H1 (cell line): ENCODE results near the gene ASAP2. TPM values are rescaled to one million over a fixed set of nuclear protein-coding genes. Genes with fewer than 3 reads are reported as not detected.

Source experiments
- CBX5 ChIP-seq: fragments of 300-800, 300-1000 bp; sonication (generic); IDR thresholded peaks from 2 replicates; pipeline ENCODE4 v1.7.1; 2016; ENCODE audit warnings: antibody characterized with exemption, low read length, low read depth
- CEBPB ChIP-seq: IDR thresholded peaks from 2 replicates; pipeline ENCODE4 v1.6.1; 2012; ENCODE audit warnings: low read depth, low read length
- CHD1 ChIP-seq: IDR thresholded peaks from 2 replicates; pipeline ENCODE4 v1.6.1; 2012; ENCODE audit warnings: low read depth, low read length, improper control_type of control experiment
- EZH2 ChIP-seq: fragments of 200-600 bp; sonication (generic); IDR thresholded peaks from 2 replicates; pipeline ENCODE4 v1.7.1; 2012; ENCODE audit warnings: low read depth, mild to moderate bottlenecking, moderate library complexity, low read length, inconsistent platforms; ENCODE audit not compliant: severe bottlenecking
- GABPA ChIP-seq: IDR thresholded peaks from 2 replicates; pipeline ENCODE4 v1.6.1; 2011; ENCODE audit warnings: mild to moderate bottlenecking, low read length, moderate library complexity, borderline replicate concordance; ENCODE audit not compliant: insufficient read depth
- NRF1 ChIP-seq: IDR thresholded peaks from 2 replicates; pipeline ENCODE4 v1.6.1; 2011; ENCODE audit warnings: mild to moderate bottlenecking, low read depth, low read length, improper control_type of control experiment
- POLR2A ChIP-seq, 2 experiments: IDR thresholded peaks; 1 replicate in 1 of 2; 2 replicates in 1 of 2; pipeline ENCODE4 v1.6.1; 2011; ENCODE audit warnings: low read depth in 2 of 2, low read length in 2 of 2, mild to moderate bottlenecking in 2 of 2; ENCODE audit errors: control extremely low read depth in 1 of 2
- TAF1 ChIP-seq: IDR thresholded peaks from 2 replicates; pipeline ENCODE4 v1.6.1; 2011; ENCODE audit warnings: mild to moderate bottlenecking, low read depth, low read length
- TBP ChIP-seq: IDR thresholded peaks from 2 replicates; pipeline ENCODE4 v1.6.1; 2011; ENCODE audit warnings: low read depth, low read length, improper control_type of control experiment
- TEAD4 ChIP-seq: IDR thresholded peaks from 2 replicates; pipeline ENCODE4 v1.6.1; 2012; ENCODE audit warnings: low read depth, low read length, inconsistent platforms, mixed read lengths
- polyA plus RNA-seq, 7 experiments: library from polyadenylated mRNA; depleted of rRNA in 3 of 7; stranded (reverse) in 5 of 7; unstranded in 2 of 7; fragments of >200 nt in 5 of 7; fragments of 200-250 nt in 2 of 7; gene quantifications; 1 replicate in 5 of 7; 2 replicates in 1 of 7; 4 replicates in 1 of 7; pipeline versions ENCODE4 v1.2.1 to v1.2.3, GENCODE V29; 2011 to 2013; ENCODE audit warnings: missing spikeins in 2 of 7, mixed read lengths in 2 of 7
- total RNA-seq: library from RNA; stranded (reverse); fragmentation: NEBNext Ultra II Directional; extraction: Animal tissue kit (Norgen Biotek cat#: 25700); gene quantifications from 2 replicates; pipeline ENCODE4 v1.2.1, GENCODE V29; 2021
- TF ChIP-seq, protein P1 (sequence below): fragments of 300-600 bp; sonication (generic); IDR thresholded peaks from 2 replicates; pipeline ENCODE4 v1.7.1; 2012; ENCODE audit warnings: low read length, moderate library complexity, mild to moderate bottlenecking, inconsistent platforms; ENCODE audit not compliant: insufficient replicate concordance

The ASAP2 gene
- total and polyA plus RNA-seq, 2 of the 8 experiments (the other 6 are each of a cell fraction or from before 2014, with no cell fraction given), result 10.2 to 18.7 TPM

DNA sequence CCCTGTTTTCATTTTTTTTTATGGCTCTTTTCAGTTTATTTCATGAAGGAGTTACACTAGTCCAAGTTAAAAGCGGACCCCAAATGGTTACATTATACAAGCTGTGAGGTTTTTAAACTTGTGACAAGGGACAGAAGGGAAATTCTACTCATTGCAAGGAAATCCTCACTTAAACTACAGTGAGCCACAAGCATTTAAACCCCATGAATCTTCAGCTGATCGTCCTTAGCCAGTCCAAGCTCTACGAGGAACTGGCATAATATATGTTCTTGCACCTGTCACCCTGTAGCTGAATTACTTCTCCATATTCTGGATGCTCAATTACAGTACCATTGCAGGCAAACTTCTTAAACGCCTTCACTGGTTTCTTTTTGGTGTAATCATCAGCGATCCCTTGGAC, 64.5 kb downstream of the ASAP2 start (continued):
- TF ChIP-seq, protein P1, sequence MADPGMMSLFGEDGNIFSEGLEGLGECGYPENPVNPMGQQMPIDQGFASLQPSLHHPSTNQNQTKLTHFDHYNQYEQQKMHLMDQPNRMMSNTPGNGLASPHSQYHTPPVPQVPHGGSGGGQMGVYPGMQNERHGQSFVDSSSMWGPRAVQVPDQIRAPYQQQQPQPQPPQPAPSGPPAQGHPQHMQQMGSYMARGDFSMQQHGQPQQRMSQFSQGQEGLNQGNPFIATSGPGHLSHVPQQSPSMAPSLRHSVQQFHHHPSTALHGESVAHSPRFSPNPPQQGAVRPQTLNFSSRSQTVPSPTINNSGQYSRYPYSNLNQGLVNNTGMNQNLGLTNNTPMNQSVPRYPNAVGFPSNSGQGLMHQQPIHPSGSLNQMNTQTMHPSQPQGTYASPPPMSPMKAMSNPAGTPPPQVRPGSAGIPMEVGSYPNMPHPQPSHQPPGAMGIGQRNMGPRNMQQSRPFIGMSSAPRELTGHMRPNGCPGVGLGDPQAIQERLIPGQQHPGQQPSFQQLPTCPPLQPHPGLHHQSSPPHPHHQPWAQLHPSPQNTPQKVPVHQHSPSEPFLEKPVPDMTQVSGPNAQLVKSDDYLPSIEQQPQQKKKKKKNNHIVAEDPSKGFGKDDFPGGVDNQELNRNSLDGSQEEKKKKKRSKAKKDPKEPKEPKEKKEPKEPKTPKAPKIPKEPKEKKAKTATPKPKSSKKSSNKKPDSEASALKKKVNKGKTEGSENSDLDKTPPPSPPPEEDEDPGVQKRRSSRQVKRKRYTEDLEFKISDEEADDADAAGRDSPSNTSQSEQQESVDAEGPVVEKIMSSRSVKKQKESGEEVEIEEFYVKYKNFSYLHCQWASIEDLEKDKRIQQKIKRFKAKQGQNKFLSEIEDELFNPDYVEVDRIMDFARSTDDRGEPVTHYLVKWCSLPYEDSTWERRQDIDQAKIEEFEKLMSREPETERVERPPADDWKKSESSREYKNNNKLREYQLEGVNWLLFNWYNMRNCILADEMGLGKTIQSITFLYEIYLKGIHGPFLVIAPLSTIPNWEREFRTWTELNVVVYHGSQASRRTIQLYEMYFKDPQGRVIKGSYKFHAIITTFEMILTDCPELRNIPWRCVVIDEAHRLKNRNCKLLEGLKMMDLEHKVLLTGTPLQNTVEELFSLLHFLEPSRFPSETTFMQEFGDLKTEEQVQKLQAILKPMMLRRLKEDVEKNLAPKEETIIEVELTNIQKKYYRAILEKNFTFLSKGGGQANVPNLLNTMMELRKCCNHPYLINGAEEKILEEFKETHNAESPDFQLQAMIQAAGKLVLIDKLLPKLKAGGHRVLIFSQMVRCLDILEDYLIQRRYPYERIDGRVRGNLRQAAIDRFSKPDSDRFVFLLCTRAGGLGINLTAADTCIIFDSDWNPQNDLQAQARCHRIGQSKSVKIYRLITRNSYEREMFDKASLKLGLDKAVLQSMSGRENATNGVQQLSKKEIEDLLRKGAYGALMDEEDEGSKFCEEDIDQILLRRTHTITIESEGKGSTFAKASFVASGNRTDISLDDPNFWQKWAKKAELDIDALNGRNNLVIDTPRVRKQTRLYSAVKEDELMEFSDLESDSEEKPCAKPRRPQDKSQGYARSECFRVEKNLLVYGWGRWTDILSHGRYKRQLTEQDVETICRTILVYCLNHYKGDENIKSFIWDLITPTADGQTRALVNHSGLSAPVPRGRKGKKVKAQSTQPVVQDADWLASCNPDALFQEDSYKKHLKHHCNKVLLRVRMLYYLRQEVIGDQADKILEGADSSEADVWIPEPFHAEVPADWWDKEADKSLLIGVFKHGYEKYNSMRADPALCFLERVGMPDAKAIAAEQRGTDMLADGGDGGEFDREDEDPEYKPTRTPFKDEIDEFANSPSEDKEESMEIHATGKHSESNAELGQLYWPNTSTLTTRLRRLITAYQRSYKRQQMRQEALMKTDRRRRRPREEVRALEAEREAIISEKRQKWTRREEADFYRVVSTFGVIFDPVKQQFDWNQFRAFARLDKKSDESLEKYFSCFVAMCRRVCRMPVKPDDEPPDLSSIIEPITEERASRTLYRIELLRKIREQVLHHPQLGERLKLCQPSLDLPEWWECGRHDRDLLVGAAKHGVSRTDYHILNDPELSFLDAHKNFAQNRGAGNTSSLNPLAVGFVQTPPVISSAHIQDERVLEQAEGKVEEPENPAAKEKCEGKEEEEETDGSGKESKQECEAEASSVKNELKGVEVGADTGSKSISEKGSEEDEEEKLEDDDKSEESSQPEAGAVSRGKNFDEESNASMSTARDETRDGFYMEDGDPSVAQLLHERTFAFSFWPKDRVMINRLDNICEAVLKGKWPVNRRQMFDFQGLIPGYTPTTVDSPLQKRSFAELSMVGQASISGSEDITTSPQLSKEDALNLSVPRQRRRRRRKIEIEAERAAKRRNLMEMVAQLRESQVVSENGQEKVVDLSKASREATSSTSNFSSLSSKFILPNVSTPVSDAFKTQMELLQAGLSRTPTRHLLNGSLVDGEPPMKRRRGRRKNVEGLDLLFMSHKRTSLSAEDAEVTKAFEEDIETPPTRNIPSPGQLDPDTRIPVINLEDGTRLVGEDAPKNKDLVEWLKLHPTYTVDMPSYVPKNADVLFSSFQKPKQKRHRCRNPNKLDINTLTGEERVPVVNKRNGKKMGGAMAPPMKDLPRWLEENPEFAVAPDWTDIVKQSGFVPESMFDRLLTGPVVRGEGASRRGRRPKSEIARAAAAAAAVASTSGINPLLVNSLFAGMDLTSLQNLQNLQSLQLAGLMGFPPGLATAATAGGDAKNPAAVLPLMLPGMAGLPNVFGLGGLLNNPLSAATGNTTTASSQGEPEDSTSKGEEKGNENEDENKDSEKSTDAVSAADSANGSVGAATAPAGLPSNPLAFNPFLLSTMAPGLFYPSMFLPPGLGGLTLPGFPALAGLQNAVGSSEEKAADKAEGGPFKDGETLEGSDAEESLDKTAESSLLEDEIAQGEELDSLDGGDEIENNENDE, result no peak
- TF ChIP-seq CEBPB, result no peak
- no peak for TF ChIP-seq NRF1
- no peak for TF ChIP-seq CBX5
- TF ChIP-seq POLR2A (IDR thresholded peaks at IDR 0.05; ENCODE audit: control extremely low read depth in 1 of 2, low read depth in 2 of 2, low read length in 2 of 2), result no peak
- TF ChIP-seq TBP, result no peak
- TF ChIP-seq TEAD4, result no peak
- no peak for TF ChIP-seq GABPA
- no peak for TF ChIP-seq CHD1
- TF ChIP-seq TAF1, result no peak
- TF ChIP-seq EZH2, result no peak
